ENCODE measurements around the gene CCBE1. TPM values are rescaled to one million over a fixed set of nuclear protein-coding genes. Genes with fewer than 3 reads are reported as not detected.
A peak's percentile ranks its signal among the peaks of the same experiment; 100 is the strongest.

CCBE1 gene
- total and polyA plus RNA-seq, 12 donors: 0.24 to 10.3 (median 1.3) TPM

DNA sequence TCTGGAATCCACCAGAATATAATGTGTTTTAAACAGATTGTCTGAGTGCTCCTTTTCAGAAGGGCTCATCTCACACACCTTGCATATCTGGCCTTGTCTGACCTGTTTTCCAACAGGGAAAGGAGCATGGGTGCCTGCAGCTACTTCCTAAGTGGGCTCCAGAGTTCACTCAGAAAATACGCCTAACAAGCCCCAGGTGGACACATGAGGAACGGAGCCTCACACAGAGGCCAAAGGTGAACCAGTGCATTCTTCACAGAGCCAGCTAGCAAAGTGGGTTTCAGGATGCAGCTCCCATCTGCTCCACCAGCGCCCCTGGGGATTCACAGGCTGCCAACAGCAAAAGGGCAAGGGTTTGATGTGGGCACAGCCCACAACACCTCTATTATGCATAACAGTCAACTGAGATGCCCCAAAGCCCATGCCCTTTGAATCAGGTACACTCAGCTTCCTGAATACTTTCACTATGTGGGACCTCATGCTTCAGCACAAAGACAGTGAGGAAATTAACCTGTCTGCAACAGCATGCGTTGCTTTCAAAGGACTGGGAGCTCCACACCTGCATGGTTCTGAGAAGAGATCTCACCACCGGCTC lies 86.6 kb downstream of the CCBE1 start:
- no peak for ATAC-seq
- H3K36me3 ChIP-seq: no peaks in the 10 kb centered on the region
- WGBS, 2 donors: 90 to 92% methylated on average over 5 of the region's 5 CpGs

DNA sequence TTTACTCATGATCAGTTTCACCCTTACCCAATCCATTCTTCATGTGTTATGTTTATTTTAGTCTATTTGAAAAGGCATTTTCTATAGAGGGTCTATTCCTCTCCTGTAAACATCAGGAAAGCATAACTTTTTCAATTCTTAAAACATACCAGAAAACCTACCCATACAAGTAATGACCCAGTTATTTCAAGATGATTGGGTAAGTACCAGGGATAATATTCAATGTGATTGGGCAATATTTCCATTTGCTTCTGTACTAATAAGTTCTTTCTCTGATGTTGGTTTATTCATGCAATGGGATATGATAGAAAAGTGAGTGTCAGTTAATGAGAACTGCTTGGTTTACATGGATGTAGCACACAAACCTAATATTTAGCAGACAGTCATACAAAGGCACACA lies 87.6 kb downstream of the CCBE1 start:
- no peaks in the 10 kb centered on the region for H3K36me3 ChIP-seq
- H3K9me3 ChIP-seq: no peaks in the 10 kb centered on the region
- no peak for ATAC-seq
- intact Hi-C loops (cut with DNase I): loop anchor here in 1 of 10 donors (10.0 kb wide), 1 partner anchor 145 kb away; no protein-coding TSS in a partner anchor
- no peak for DNase-seq
- TF ChIP-seq, protein P1, sequence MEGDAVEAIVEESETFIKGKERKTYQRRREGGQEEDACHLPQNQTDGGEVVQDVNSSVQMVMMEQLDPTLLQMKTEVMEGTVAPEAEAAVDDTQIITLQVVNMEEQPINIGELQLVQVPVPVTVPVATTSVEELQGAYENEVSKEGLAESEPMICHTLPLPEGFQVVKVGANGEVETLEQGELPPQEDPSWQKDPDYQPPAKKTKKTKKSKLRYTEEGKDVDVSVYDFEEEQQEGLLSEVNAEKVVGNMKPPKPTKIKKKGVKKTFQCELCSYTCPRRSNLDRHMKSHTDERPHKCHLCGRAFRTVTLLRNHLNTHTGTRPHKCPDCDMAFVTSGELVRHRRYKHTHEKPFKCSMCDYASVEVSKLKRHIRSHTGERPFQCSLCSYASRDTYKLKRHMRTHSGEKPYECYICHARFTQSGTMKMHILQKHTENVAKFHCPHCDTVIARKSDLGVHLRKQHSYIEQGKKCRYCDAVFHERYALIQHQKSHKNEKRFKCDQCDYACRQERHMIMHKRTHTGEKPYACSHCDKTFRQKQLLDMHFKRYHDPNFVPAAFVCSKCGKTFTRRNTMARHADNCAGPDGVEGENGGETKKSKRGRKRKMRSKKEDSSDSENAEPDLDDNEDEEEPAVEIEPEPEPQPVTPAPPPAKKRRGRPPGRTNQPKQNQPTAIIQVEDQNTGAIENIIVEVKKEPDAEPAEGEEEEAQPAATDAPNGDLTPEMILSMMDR (IDR thresholded peaks at IDR 0.05): no peak
- H3K4me3 ChIP-seq: no peak overlapping the region
- H3K4me1 ChIP-seq: peaks cover 2 to 33% (median 15%) of the 10 kb centered on the region in 9 donors
- no peak overlapping the region for H3K27ac ChIP-seq
- no peaks in the 10 kb centered on the region for H3K27me3 ChIP-seq

More for the DNA sequence above, 86.6 kb downstream of the CCBE1 start:
- no peaks in the 10 kb centered on the region for H3K27me3 ChIP-seq
- H3K27ac ChIP-seq: no peak overlapping the region
- no peak for DNase-seq
- peaks cover 0 to 27% (median 10%) of the 10 kb centered on the region in 9 donors for H3K4me1 ChIP-seq
- H3K4me3 ChIP-seq: no peak overlapping the region
- intact Hi-C loops (cut with DNase I): no loop called here
- no peaks in the 10 kb centered on the region for H3K9me3 ChIP-seq
- TF ChIP-seq, protein P1 (IDR thresholded peaks at IDR 0.05): no peak

DNA sequence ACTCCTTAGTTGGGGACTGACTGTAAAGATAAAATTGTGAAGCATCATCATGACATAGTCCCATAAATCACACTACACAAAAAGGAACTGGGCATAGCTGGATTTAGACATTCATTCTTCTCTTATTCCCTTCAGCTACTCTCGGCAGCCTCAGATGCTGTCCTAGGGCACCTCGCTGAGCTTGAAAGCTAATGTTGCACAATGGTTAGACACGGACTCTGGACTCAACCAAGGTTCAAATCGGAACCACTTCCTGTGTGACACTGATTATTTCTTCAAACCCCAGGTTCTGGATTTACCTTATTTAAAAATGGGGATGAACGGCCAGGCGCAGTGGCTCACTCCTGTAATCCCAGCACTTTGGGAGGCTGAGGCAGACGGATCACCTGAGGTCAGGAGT lies 89.8 kb downstream of the CCBE1 start:
- no peaks in the 10 kb centered on the region for H3K9me3 ChIP-seq
- H3K4me3 ChIP-seq: no peak overlapping the region
- intact Hi-C loops (cut with DNase I): loop anchor here in 1 of 10 donors (10.0 kb wide), 1 partner anchor 143 kb away; no protein-coding TSS in a partner anchor
- H3K36me3 ChIP-seq: no peaks in the 10 kb centered on the region
- 92 to 96% methylated on average over 7 of the region's 7 CpGs for WGBS, 2 donors
- H3K27me3 ChIP-seq: no peaks in the 10 kb centered on the region
- ATAC-seq (no peak), DNase-seq (no peak)
- TF ChIP-seq, protein P1 (IDR thresholded peaks at IDR 0.05): no peak
- H3K4me1 ChIP-seq: peaks cover 2 to 29% (median 15%) of the 10 kb centered on the region in 9 donors
- no peak overlapping the region for H3K27ac ChIP-seq

DNA sequence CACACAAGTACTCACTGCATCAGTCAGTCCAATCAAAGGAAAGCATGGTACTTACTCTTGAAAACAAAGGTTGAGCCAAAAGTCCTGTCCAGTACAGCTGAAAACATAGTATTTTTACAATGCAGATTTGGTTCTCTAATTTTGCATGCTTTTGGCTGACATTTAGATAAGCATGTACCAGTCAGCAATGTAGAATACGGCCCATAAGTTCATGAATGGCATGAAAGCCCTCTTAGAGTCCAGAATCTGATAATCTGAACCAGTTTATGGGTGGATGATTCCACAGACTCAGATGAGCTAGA lies 90.2 kb downstream of the CCBE1 start:
- 69 to 86% methylated on average over 1 of the region's 1 CpG for WGBS, 2 donors
- no peak overlapping the region for H3K4me3 ChIP-seq
- H3K4me1 ChIP-seq: peaks cover 2 to 29% (median 15%) of the 10 kb centered on the region in 9 donors
- no peaks in the 10 kb centered on the region for H3K27me3 ChIP-seq
- ATAC-seq (no peak), DNase-seq (no peak)
- peak overlapping the region in 3 of 10 donors; percentile 7 to 43 (median 15) for H3K27ac ChIP-seq
- intact Hi-C loops (cut with DNase I): loop anchor here in 1 of 10 donors (10.0 kb wide), 1 partner anchor 142 kb away; no protein-coding TSS in a partner anchor
- H3K36me3 ChIP-seq: no peaks in the 10 kb centered on the region
- TF ChIP-seq, protein P1 (IDR thresholded peaks at IDR 0.05): no peak
- H3K9me3 ChIP-seq: no peaks in the 10 kb centered on the region
